A549 (cell line): ENCODE measurements around the gene PLCL1.

Experiments
- EP300 ChIP-seq, 2 experiments: fragments of >200 bp; sonication (Bioruptor Twin); formaldehyde crosslinking; IDR thresholded peaks; 2 replicates in 1 of 2; 3 replicates in 1 of 2; pipeline ENCODE4 v1.6.1; 2016 to 2017
- HEYL ChIP-seq: fragments of 250-450 bp; sonication (Bioruptor Pico); IDR thresholded peaks from 2 replicates; pipeline ENCODE4 v1.8.0; 2021; ENCODE audit warnings: mild to moderate bottlenecking, moderate library complexity
- POLR2A ChIP-seq: IDR thresholded peaks from 2 replicates; pipeline ENCODE4 v1.6.1; 2012; ENCODE audit warnings: mild to moderate bottlenecking, low read length
- TF ChIP-seq, protein P1 (sequence below): IDR thresholded peaks from 2 replicates; pipeline ENCODE4 v1.6.1; 2012
- TF ChIP-seq, protein P2 (sequence below): fragments of >200 bp; sonication (Bioruptor Twin); formaldehyde crosslinking; IDR thresholded peaks from 3 replicates; pipeline ENCODE4 v1.5.1; 2016
- TF ChIP-seq, protein P3 (sequence below): fragments of 250-450 bp; sonication (Bioruptor Pico); IDR thresholded peaks from 2 replicates; pipeline ENCODE4 v1.5.0; 2021; ENCODE audit warnings: mild to moderate bottlenecking, moderate library complexity, borderline replicate concordance

DNA sequence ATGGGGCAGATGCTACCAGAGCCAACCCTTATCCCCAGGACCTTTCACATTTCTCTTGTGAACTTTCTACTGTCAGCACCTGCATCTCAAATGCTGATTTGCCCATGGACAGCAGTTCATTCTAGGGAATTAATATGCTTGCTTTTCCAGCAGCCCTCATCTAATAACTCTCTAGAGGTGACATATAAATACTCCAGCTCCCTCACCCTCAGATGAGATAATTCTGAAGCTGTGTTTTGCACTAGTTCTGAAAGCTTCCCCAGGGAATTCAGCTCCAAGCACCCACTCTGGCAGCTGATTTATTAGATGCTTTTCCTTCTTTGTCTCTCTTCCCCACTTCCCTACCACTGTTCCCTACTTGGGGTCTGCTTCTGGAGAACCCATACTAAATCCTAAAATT is 62.1 kb downstream of the PLCL1 start:
- TF ChIP-seq, protein P1, sequence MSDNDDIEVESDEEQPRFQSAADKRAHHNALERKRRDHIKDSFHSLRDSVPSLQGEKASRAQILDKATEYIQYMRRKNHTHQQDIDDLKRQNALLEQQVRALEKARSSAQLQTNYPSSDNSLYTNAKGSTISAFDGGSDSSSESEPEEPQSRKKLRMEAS, result no peak
- TF ChIP-seq, protein P2, sequence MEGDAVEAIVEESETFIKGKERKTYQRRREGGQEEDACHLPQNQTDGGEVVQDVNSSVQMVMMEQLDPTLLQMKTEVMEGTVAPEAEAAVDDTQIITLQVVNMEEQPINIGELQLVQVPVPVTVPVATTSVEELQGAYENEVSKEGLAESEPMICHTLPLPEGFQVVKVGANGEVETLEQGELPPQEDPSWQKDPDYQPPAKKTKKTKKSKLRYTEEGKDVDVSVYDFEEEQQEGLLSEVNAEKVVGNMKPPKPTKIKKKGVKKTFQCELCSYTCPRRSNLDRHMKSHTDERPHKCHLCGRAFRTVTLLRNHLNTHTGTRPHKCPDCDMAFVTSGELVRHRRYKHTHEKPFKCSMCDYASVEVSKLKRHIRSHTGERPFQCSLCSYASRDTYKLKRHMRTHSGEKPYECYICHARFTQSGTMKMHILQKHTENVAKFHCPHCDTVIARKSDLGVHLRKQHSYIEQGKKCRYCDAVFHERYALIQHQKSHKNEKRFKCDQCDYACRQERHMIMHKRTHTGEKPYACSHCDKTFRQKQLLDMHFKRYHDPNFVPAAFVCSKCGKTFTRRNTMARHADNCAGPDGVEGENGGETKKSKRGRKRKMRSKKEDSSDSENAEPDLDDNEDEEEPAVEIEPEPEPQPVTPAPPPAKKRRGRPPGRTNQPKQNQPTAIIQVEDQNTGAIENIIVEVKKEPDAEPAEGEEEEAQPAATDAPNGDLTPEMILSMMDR, result no peak
- TF ChIP-seq EP300 (IDR thresholded peaks at IDR 0.05) (no peak), HEYL (CRISPR knock-in tag) (no peak), POLR2A (no peak)
- TF ChIP-seq, protein P3, sequence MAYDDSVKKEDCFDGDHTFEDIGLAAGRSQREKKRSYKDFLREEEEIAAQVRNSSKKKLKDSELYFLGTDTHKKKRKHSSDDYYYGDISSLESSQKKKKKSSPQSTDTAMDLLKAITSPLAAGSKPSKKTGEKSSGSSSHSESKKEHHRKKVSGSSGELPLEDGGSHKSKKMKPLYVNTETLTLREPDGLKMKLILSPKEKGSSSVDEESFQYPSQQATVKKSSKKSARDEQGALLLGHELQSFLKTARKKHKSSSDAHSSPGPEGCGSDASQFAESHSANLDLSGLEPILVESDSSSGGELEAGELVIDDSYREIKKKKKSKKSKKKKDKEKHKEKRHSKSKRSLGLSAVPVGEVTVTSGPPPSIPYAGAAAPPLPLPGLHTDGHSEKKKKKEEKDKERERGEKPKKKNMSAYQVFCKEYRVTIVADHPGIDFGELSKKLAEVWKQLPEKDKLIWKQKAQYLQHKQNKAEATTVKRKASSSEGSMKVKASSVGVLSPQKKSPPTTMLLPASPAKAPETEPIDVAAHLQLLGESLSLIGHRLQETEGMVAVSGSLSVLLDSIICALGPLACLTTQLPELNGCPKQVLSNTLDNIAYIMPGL, result no peak
